ENCODE measurements around the gene ITPK1. TPM values are rescaled to one million over a fixed set of nuclear protein-coding genes. Genes with fewer than 3 reads are reported as not detected.

Gene ITPK1
- polyA plus RNA-seq, 1 of the 3 experiments (the other 2 are of a cell fraction), result 23.2 TPM

GRCh38 chr14:93056840-93057585 is 58.7 kb downstream of the ITPK1 start:
- Histone ChIP-seq H3K36me3 (replicated peaks in 1 of 2; ENCODE audit: control insufficient read depth in 1 of 2, insufficient read depth in 2 of 2, low read length in 1 of 2) (no peaks in the 10 kb centered on the region), H3K9me3 (no peaks in the 10 kb centered on the region), H3F3A (replicated peaks; ENCODE audit: insufficient read depth) (no peaks in the 10 kb centered on the region), H2AFZ (ENCODE audit: low read depth) (no peak overlapping the region), H3K9ac (no peak overlapping the region), H3K4me2 (peak overlapping the region; percentile 7; the same call in 1 of the 2 replicates), H3K4me3 (ENCODE audit: low read depth in 2 of 2, low read length in 1 of 2) (no peak overlapping the region), H3K79me2 (ENCODE audit: insufficient read depth) (no peaks in the 10 kb centered on the region), H4K20me1 (ENCODE audit: insufficient read depth) (no peaks in the 10 kb centered on the region), H3K27me3 (ENCODE audit: insufficient read depth) (no peaks in the 10 kb centered on the region), H3K4me1 (ENCODE audit: control insufficient read depth in 1 of 2, insufficient read depth in 2 of 2, low read depth in 1 of 2, low read length in 1 of 2) (peaks cover 11 to 36% of the 10 kb centered on the region in 2 experiments; a peak in 2 of 4 replicates), H3K27ac (ENCODE audit: low read depth in 2 of 2, low read length in 1 of 2) (peak overlapping the region in 1 of 2 experiments; percentile 3; a peak in 2 of 4 replicates), H3K9me2 (no peaks in the 10 kb centered on the region)
- WGBS (ENCODE audit: low lambda C conversion rate), result 63% methylated on average over 10 of the region's 14 CpGs
- ChIA-PET CTCF (no interaction called here), POLR2A (no interaction called here)
- TF ChIP-seq SMC3 (IDR thresholded peaks at IDR 0.05; ENCODE audit: low read depth, low read length) (no peak), REST (IDR thresholded peaks at IDR 0.05; ENCODE audit: low read depth, low read length) (no peak), ELF1 (IDR thresholded peaks at IDR 0.05) (no peak), CTCF (IDR thresholded peaks at IDR 0.05) (no peak)
- DNase-seq, result no peak

- no peaks in the 10 kb centered on the region for H3K9me2 ChIP-seq
- no peak overlapping the region for H2AFZ ChIP-seq (ENCODE audit: low read depth)
- H3K27ac ChIP-seq (ENCODE audit: low read depth in 2 of 2, low read length in 1 of 2), result no peak overlapping the region; a peak in 1 of 4 replicates
- peak overlapping the region; percentile 7; the same call in 1 of the 2 replicates for H3K4me2 ChIP-seq
- no peaks in the 10 kb centered on the region for H3K79me2 ChIP-seq (ENCODE audit: insufficient read depth)
- 78% methylated on average over 4 of the region's 5 CpGs for WGBS (ENCODE audit: low lambda C conversion rate)
- DNase-seq, result no peak
- peaks cover 11 to 35% of the 10 kb centered on the region in 2 experiments; a peak in 2 of 4 replicates for H3K4me1 ChIP-seq (ENCODE audit: control insufficient read depth in 1 of 2, insufficient read depth in 2 of 2, low read depth in 1 of 2, low read length in 1 of 2)
- no peaks in the 10 kb centered on the region for H3K9me3 ChIP-seq
- POLR2A ChIA-PET, result no interaction called here
- H3K27me3 ChIP-seq (ENCODE audit: insufficient read depth), result no peaks in the 10 kb centered on the region
- TF ChIP-seq EZH2phosphoT487 (IDR thresholded peaks at IDR 0.05; ENCODE audit: borderline replicate concordance, low read depth), result no peak
- TF ChIP-seq SIN3A (IDR thresholded peaks at IDR 0.05; ENCODE audit: borderline replicate concordance, low read depth, low read length), result no peak
- TF ChIP-seq FOXM1 (IDR thresholded peaks at IDR 0.05; ENCODE audit: low read depth), result no peak
- CTCF ChIA-PET, result interaction anchor here (0.7 kb wide), 1 partner anchor 14 kb away, joined by 3 read pairs; no protein-coding TSS in a partner anchor
- no peak overlapping the region for H3K4me3 ChIP-seq (ENCODE audit: low read depth in 2 of 2, low read length in 1 of 2)
- no peaks in the 10 kb centered on the region for H3F3A ChIP-seq (replicated peaks; ENCODE audit: insufficient read depth)
- H3K36me3 ChIP-seq (replicated peaks in 1 of 2; ENCODE audit: control insufficient read depth in 1 of 2, insufficient read depth in 2 of 2, low read length in 1 of 2), result no peaks in the 10 kb centered on the region
- H3K9ac ChIP-seq, result no peak overlapping the region
- H4K20me1 ChIP-seq (ENCODE audit: insufficient read depth), result no peaks in the 10 kb centered on the region
These were observed 59.4 kb downstream of the ITPK1 start for GRCh38 chr14:93056166-93056839.

Data from SK-N-SH (cell line).